HG03066 (cell line): ENCODE data around the gene ADISSP.

Experiments
- ATAC-seq: cut with Tn5 transposase; IDR thresholded peaks from one replicate; pipeline ENCODE4 v1.9.1; 2021; ENCODE audit warnings: low read depth; ENCODE audit not compliant: unreplicated experiment

ADISSP gene

DNA sequence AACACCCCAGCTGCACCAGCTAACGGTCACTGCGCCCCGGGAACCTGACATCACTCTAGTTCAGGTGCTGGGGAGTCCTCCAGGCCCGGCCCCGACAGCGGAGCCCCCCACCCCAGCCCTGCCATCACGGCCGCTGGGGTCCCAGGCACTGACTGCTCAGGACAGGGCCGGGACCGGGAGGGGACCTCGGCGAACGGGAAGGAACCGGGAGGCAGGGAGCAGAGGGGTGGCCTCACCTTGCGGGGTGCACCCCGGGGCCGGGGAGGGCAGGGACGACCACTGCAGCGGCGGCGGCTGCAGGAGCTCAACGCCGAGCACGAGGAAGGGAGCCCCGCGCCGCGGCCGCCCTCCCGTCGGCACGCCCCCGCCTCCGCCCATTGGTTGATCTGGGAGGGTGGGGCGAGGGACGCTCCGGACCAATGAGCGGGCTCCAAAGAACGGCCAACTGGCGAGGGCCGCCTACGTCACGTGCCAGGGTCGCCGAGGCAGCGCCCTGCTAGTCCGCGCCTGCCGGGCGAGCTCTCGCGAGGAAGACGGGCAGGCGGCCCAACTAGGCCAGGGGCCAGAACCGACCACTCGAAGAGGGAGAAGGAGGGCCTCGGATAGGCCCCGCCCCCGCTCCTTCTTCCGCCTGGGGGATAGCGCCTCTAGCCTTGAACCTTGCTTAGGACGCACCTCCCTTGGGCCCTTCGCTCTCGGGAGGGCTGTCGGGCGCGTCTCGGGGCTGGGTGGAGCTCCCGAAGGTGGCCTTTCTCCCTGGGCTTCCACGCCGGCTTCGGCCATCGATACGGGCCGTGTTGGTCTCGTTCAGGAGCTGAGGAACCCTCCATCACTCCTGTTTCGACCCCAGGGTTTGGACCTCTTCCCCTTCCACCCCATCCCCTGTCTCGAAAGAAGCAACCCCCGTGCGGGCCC is at the start of gene ADISSP:
Gene ADISSP (minus strand): TSS at position 327 of the 915 bp plus-strand sequence. CDS start 7,653 bp downstream, outside the sequence.
- ATAC-seq = peak; percentile 87

DNA sequence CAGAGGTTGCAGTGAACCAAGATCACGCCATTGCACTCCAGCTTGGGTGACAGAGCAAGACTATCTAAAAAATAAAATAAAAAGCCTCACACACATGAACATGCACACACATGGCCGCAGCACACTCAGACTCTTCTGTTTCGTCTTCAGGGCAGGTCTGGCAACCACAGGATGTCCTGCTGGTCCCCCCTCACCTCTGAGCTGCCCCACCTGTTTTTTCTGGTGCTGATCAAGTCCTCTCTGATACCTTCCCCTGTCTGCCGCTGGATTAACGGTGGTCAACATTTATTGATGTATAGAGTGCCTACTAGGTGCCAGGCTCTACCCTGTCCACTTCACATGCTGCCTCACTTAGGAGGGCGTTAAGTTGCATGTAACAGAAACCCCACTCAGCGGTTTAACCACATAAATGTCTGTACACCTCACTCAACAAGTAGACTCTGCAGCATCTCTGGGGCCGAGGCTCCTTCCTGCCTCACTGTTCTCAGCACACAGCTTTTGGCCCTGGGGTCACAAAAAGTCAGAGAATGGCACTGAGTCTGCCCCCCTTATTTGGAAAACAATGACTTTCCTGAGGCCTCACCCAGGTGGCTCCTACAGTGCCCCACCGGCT is 48.3 kb upstream of the ADISSP start:
- ATAC-seq = no peak

GRCh38 chr20:3814928-3815495 is 47.5 kb upstream of the ADISSP start:
- no peak for ATAC-seq

- ATAC-seq = no peak
Observed at GRCh38 chr20:3813848-3814581, 46.5 kb upstream of the ADISSP start.

DNA sequence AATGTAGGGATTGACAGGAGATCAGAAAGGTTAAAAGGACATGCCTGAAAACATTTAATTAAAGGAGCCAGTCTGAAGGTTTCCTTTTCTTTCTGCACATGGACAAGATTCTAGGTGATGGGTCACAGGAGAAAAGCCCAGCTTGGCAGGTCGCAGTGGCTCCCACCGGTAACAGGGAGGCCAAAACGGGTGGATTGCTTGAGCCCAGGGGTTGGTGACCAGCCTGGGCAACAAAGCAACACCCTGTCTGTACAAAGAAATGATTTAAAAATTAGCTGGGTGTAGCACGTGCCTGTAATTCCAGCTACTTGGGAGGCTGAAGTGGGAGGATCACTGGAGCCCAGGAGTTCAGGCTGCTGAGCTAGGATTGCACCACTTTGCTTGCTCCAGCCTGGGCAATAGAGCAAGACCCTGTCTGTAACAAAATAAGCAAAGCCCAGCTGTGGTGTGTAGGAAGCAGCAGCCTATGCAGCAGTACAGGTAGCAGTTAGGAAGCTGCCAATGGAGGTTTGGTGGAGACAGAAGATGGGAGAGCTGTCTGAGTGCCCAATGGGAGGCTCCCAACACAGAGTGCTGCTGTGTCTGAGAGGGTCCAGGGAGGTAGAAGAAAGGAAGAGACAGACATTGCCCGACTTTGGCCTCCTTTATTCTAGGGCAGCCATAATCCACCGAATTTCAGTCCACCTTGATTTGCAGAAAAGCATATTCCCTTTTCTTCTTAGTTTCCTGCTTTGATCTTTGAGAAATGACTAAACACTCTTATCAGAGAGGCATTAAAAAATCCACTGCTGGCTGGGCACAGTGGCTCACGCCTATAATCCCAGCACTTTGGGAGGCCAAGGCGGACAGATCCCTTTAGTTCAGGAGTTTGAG is 45.7 kb upstream of the ADISSP start:
- no peak for ATAC-seq

DNA sequence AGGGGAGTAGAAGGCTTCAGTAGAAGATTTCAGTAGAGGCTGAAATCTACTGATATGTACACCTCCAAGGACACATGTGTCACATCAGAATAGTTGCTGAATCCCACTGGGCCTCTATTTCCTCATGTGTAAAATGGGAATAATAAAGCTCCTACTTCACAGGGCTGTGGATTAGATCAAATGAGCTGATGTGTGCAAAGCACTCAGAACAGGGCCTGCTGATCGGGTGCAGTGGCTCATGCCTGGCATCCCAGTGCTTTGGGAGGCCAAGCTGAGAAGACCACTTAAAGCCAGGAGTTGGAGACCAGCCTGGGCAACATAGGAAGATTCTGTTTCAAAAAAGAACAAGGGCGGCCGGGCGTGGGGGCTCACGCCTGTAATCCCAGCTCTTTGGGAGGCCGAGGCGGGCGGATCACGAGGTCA is 44.7 kb upstream of the ADISSP start:
- no peak for ATAC-seq

GRCh38 chr20:3811467-3812258 is 44.1 kb upstream of the ADISSP start:
- no peak for ATAC-seq

- no peak for ATAC-seq
Observed at GRCh38 chr20:3808544-3808943, 41.0 kb upstream of the ADISSP start.

DNA sequence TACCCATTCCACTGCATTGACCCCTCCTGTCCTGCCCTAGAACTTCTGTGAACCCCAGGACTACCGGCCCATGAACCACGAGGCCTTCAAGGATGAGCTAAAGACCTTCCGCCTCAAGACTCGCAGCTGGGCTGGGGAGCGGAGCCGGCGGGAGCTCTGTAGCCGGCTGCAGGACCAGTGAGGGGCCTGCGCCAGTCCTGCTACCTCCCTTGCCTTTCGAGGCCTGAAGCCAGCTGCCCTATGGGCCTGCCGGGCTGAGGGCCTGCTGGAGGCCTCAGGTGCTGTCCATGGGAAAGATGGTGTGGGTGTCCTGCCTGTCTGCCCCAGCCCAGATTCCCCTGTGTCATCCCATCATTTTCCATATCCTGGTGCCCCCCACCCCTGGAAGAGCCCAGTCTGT is 37.2 kb upstream of the ADISSP start:
- ATAC-seq = no peak

DNA sequence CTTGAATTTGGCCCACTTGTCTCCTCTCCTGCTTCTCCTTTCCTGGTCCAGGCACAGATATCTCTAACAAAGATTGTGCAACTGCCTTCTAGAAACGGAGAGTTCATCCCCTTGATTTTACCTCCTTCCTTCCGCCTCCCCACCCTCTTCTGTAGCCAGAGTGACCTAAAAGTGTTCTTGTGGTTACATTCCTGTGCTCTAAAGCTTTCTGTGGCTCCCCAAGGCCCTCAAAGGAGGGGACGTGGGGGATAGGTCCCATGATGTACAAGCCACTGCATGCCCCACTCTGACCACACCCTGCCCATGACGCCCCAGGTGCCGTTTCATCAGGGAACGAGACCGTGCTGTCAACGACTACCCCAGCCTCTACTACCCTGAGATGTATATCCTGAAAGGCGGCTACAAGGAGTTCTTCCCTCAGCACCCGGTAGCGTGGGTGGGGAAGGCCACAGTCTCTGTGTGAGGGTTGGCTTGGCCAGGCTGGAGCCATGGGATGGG is 36.8 kb upstream of the ADISSP start:
- ATAC-seq = no peak

GRCh38 chr20:3803854-3804253 is 36.3 kb upstream of the ADISSP start:
- ATAC-seq = no peak

GRCh38 chr20:3803289-3803688 is 35.7 kb upstream of the ADISSP start:
- ATAC-seq = no peak

DNA sequence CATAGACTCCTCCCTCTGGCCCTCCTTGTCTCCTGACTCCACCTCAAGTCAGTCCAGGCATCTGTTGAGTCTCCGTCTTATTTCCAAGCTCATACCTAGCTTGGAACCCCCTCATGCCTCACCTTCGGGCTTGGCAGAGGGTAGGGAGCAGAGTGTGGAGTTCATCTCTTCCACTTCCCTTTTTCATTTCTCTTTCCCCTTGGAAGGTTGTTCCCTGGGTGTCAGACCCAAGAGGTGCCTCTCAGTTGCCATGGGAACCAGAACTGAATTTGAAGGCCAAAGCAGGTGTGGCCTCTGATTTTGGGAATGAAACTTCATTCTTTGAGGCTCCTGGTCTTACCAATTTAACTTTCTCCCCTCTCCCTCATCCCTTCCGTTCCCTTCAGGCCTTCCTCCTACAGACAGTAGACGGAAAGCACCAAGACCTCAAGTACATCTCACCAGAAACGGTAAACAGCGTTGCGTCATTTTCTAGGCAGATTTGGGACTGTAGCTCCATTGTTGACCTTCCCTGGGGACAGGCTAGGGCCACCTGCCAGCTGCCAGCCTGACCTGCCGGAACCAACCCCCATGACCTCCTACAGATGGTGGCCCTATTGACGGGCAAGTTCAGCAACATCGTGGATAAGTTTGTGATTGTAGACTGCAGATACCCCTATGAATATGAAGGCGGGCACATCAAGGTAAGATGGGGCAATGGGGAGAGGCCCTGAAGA is 35.1 kb upstream of the ADISSP start:
- ATAC-seq = no peak

DNA sequence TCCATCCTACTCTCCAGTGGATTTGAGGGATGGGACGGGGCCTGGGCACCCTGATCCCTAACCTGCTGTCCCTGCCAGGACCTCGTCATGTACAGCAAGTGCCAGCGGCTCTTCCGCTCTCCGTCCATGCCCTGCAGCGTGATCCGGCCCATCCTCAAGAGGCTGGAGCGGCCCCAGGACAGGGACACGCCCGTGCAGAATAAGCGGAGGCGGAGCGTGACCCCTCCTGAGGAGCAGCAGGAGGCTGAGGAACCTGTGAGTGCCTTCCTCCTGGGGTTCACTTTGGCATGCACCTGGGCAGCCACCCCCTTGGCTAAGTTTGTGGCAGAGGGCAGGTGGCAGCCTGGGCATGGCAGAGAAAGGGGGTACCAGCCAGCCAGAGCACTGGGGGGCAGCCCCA is 34.3 kb upstream of the ADISSP start:
- no peak for ATAC-seq

GRCh38 chr20:3801299-3801698 is 33.7 kb upstream of the ADISSP start:
- no peak for ATAC-seq

- no peak for ATAC-seq
Observed at GRCh38 chr20:3800878-3801260, 33.3 kb upstream of the ADISSP start.

GRCh38 chr20:3800256-3800877 is 32.8 kb upstream of the ADISSP start:
- ATAC-seq = no peak

GRCh38 chr20:3798908-3799248 is 31.3 kb upstream of the ADISSP start:
- ATAC-seq = no peak
